CD4-positive, alpha-beta T cell (primary cell): Measurements from ENCODE around the gene POP5. TPM values are rescaled to one million over a fixed set of nuclear protein-coding genes. Genes with fewer than 3 reads are reported as not detected.

Experiments used
- ATAC-seq: fragments of 200-7000 bp; cut with Tn5 transposase; one replicate; pipeline ENCODE4 v1.10.0; 2022; ENCODE audit warnings: mild to moderate bottlenecking; ENCODE audit not compliant: poor library complexity
- CTCF ChIA-PET: fragments of 350-600 bp; sonication (Branson Sonifier 250); formaldehyde crosslinking; loops from one replicate; lab custom pipeline; 2021; ENCODE audit warnings: antibody characterized with exemption, inconsistent platforms; lab: Charles Lee
- POLR2A ChIA-PET: fragments of 350-600 bp; sonication (Branson Sonifier 250); formaldehyde crosslinking; loops from one replicate; lab custom pipeline; 2021; ENCODE audit warnings: antibody characterized with exemption, inconsistent platforms; lab: Charles Lee
- DNase-seq, 14 experiments: peaks; one replicate each; pipeline ENCODE4 v3.0.0-alpha.2; 2013 to 2020; ENCODE audit warnings: mixed read lengths in 2 of 14
- H3K27ac ChIP-seq, 2 donors: one replicate each; pipeline versions ENCODE4 v1.5.1 to v1.7.0; 2013; ENCODE audit warnings: low read length in 2 of 2, low read depth in 1 of 2, mild to moderate bottlenecking in 1 of 2
- H3K27me3 ChIP-seq, 2 experiments: 1 replicate in 1 of 2; 2 replicates in 1 of 2; pipeline versions ENCODE4 v1.6.1 to v1.7.0; 2013; ENCODE audit warnings: low read length in 2 of 2, control low read depth in 1 of 2, mild to moderate bottlenecking in 1 of 2, moderate library complexity in 1 of 2; ENCODE audit not compliant: insufficient read depth in 2 of 2, control insufficient read depth in 1 of 2
- H3K36me3 ChIP-seq: one replicate; pipeline ENCODE4 v1.6.1; 2013; ENCODE audit warnings: low read length, control low read depth; ENCODE audit not compliant: insufficient read depth
- H3K4me1 ChIP-seq: one replicate; pipeline ENCODE4 v1.6.1; 2013; ENCODE audit warnings: low read length, control low read depth; ENCODE audit not compliant: insufficient read depth
- H3K4me3 ChIP-seq: one replicate; pipeline ENCODE4 v1.5.1; 2013; ENCODE audit warnings: mild to moderate bottlenecking, low read length, moderate library complexity
- H3K9me3 ChIP-seq, 2 experiments: 1 replicate in 1 of 2; 2 replicates in 1 of 2; pipeline versions ENCODE4 v1.6.1 to v1.7.0; 2013; ENCODE audit warnings: low read length in 2 of 2, mild to moderate bottlenecking in 2 of 2, control low read depth in 1 of 2, moderate library complexity in 1 of 2; ENCODE audit not compliant: control insufficient read depth in 1 of 2, insufficient read depth in 1 of 2
- H3K27ac Mint-ChIP-seq: one replicate; pipeline ENCODE4 v1.8.0; 2020; ENCODE audit warnings: mixed read lengths
- H3K27me3 Mint-ChIP-seq: one replicate; pipeline ENCODE4 v1.8.0; 2021; ENCODE audit warnings: mixed read lengths
- H3K36me3 Mint-ChIP-seq: one replicate; pipeline ENCODE4 v1.8.0; 2021; ENCODE audit warnings: low read depth, mixed read lengths
- H3K4me1 Mint-ChIP-seq: one replicate; pipeline ENCODE4 v1.8.0; 2021; ENCODE audit warnings: low read depth, mixed read lengths
- H3K4me3 Mint-ChIP-seq: one replicate; pipeline ENCODE4 v1.8.0; 2020; ENCODE audit warnings: mild to moderate bottlenecking, mixed read lengths
- H3K9me3 Mint-ChIP-seq: one replicate; pipeline ENCODE4 v1.8.0; 2020; ENCODE audit warnings: mixed read lengths
- CTCF ChIP-seq: fragments of 200-600 bp; IDR thresholded peaks from one replicate; pipeline ENCODE4 v1.8.0; 2022; ENCODE audit warnings: antibody characterized with exemption, mild to moderate bottlenecking
- intact Hi-C, 2 experiments: fragments of 100-400 bp; cut with DNase I in 1 of 2; cut with micrococcal nuclease in 1 of 2; formaldehyde crosslinking; loops; one replicate each; pipeline versions ENCODE4 v1.15.1 to v1.9.0; 2023 to 2025; cut with DNase I, micrococcal nuclease
- total RNA-seq, 174 experiments: library from RNA in 2 of 174; stranded (reverse) in 2 of 174; gene quantifications; one replicate each; pipeline ENCODE4 v1.2.3 and lab custom pipeline; 2021 to 2026

POP5 gene
- total RNA-seq, 2 experiments from 2014 or later = 17.9 to 22.0 TPM

GRCh38 chr12:120588948-120589930 lies 8.0 kb upstream of the POP5 start:
- Mint-ChIP-seq H3K27me3 (peaks cover 12% of the 10 kb centered on the region), H3K4me1 (no peaks in the 10 kb centered on the region), H3K27ac (no peak overlapping the region), H3K36me3 (no peaks in the 10 kb centered on the region), H3K4me3 (no peak overlapping the region), H3K9me3 (no peaks in the 10 kb centered on the region)
- DNase-seq (no peak), ATAC-seq (no peak)
- Histone ChIP-seq H3K4me1 (peaks cover 6% of the 10 kb centered on the region), H3K4me3 (no peak overlapping the region), H3K9me3 (no peaks in the 10 kb centered on the region), H3K36me3 (no peaks in the 10 kb centered on the region), H3K27me3 (no peaks in the 10 kb centered on the region), H3K27ac (no peak overlapping the region)
- ChIA-PET POLR2A (no interaction called here), CTCF (no interaction called here)
- TF ChIP-seq CTCF = no peak
- intact Hi-C loops = no loop called here

GRCh38 chr12:120588371-120588770 lies 7.2 kb upstream of the POP5 start:
- no peak overlapping the region for H3K27ac ChIP-seq
- no peak for TF ChIP-seq CTCF
- peaks cover 7% of the 10 kb centered on the region for H3K4me1 Mint-ChIP-seq
- DNase-seq (no peak), ATAC-seq (no peak)
- H3K4me1 ChIP-seq = peaks cover 15% of the 10 kb centered on the region
- H3K4me3 ChIP-seq = no peak overlapping the region
- no peak overlapping the region for H3K27ac Mint-ChIP-seq
- H3K36me3 Mint-ChIP-seq = no peaks in the 10 kb centered on the region
- intact Hi-C loops = no loop called here
- H3K9me3 Mint-ChIP-seq = no peaks in the 10 kb centered on the region
- peaks cover 21% of the 10 kb centered on the region for H3K27me3 Mint-ChIP-seq
- ChIA-PET CTCF (no interaction called here), POLR2A (no interaction called here)
- H3K36me3 ChIP-seq = no peaks in the 10 kb centered on the region
- no peak overlapping the region for H3K4me3 Mint-ChIP-seq
- no peaks in the 10 kb centered on the region for H3K9me3 ChIP-seq
- H3K27me3 ChIP-seq = no peaks in the 10 kb centered on the region

GRCh38 chr12:120586860-120587259 lies 5.7 kb upstream of the POP5 start:
- Mint-ChIP-seq H3K36me3 (no peaks in the 10 kb centered on the region), H3K9me3 (no peaks in the 10 kb centered on the region), H3K27me3 (peaks cover 24% of the 10 kb centered on the region), H3K4me3 (no peak overlapping the region), H3K4me1 (peaks cover 16% of the 10 kb centered on the region), H3K27ac (no peak overlapping the region)
- H3K27me3 ChIP-seq = no peaks in the 10 kb centered on the region
- intact Hi-C loops = no loop called here
- ATAC-seq (no peak), DNase-seq (no peak)
- H3K4me1 ChIP-seq = peaks cover 20% of the 10 kb centered on the region
- no peak for TF ChIP-seq CTCF
- no peaks in the 10 kb centered on the region for H3K9me3 ChIP-seq
- H3K36me3 ChIP-seq = no peaks in the 10 kb centered on the region
- H3K27ac ChIP-seq = no peak overlapping the region
- ChIA-PET POLR2A (interaction anchor here (1.0 kb wide), 1 partner anchor 196 kb away, joined by 3 read pairs; no protein-coding TSS in a partner anchor), CTCF (no interaction called here)
- H3K4me3 ChIP-seq = no peak overlapping the region
